ENCODE data around the gene NDUFB2. TPM values are rescaled to one million over a fixed set of nuclear protein-coding genes. Genes with fewer than 3 reads are reported as not detected.
A peak's percentile ranks its signal among the peaks of the same experiment; 100 is the strongest.

Gene NDUFB2
- 100 to 1,000 TPM; 128 to 216 (median 173) TPM for total RNA-seq

DNA sequence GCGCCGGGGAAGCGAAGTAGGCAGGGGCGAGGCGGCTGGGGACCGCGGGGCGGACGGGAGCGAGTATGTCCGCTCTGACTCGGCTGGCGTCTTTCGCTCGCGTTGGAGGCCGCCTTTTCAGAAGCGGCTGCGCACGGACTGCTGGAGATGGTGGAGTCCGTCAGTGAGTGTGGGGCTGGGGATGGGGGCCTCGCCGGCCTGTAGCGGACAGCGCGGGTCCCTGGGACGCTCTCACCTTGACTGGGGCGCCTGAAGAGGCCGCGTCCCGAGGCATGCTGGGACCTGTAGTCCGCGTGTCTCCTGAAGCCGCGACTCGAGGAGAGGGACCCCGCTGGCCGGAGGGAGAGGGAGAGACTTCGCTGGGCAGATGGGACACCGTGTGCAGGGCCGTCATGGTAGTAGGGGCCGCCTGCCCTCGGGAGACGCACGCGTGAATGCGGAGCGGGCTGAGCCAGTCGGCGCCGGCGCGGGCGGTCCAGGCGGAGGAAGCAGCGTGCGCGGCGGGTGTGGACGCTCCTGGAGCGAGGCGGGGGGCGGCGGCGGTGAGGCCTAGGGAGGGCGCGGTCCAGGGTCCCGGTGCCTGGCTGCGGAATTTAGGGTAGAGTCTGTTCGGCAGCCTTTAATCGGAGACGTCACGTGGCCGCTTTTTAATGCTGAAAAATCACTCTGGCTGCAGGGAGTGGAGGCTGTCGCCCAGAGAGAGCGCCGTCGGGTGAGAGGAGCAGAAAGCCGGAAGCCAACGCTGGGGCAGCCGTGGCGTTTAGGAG, at the start of gene NDUFB2:
NDUFB2 (plus strand) TSS at position 29 of the 767 bp plus-strand sequence; CDS start at position 66, 37 bp downstream.
- Histone ChIP-seq H3K4me3 (peak within 1 kb of the TSS; percentile 79 to 98 (median 88)), H3K27ac (peak within 1 kb of the TSS; percentile 91 to 94 (median 92)), H3K9me3 (no peaks in the 10 kb centered on the region), H3K36me3 (peaks cover 0 to 5% (median 0%) of the 10 kb centered on the region in 3 donors), H3K4me1 (peaks cover 0 to 20% (median 8%) of the 10 kb centered on the region in 4 donors), H3K27me3 (no peaks in the 10 kb centered on the region)
- DNase-seq, result peak; percentile 81 to 97 (median 90)
- TF ChIP-seq POLR2A (IDR thresholded peaks at IDR 0.05) (peak; percentile 89 to 95), CTCF (IDR thresholded peaks at IDR 0.05) (peak in 2 of 6 experiments; percentile 10 to 21)

- H3K4me3 ChIP-seq, result no peak overlapping the region
- H3K4me1 ChIP-seq, result no peaks in the 10 kb centered on the region
- H3K27me3 ChIP-seq, result no peaks in the 10 kb centered on the region
- H3K9me3 ChIP-seq, result no peaks in the 10 kb centered on the region
- TF ChIP-seq POLR2A (IDR thresholded peaks at IDR 0.05) (no peak), CTCF (IDR thresholded peaks at IDR 0.05) (peak in 4 of 6 experiments; percentile 28 to 59 (median 44))
- no peaks in the 10 kb centered on the region for H3K36me3 ChIP-seq
- DNase-seq, result peak in 2 of 3 donors; percentile 63 to 76
- no peak overlapping the region for H3K27ac ChIP-seq
These were observed 49.4 kb upstream of the NDUFB2 start for GRCh38 chr7:140646931-140647647.

DNA sequence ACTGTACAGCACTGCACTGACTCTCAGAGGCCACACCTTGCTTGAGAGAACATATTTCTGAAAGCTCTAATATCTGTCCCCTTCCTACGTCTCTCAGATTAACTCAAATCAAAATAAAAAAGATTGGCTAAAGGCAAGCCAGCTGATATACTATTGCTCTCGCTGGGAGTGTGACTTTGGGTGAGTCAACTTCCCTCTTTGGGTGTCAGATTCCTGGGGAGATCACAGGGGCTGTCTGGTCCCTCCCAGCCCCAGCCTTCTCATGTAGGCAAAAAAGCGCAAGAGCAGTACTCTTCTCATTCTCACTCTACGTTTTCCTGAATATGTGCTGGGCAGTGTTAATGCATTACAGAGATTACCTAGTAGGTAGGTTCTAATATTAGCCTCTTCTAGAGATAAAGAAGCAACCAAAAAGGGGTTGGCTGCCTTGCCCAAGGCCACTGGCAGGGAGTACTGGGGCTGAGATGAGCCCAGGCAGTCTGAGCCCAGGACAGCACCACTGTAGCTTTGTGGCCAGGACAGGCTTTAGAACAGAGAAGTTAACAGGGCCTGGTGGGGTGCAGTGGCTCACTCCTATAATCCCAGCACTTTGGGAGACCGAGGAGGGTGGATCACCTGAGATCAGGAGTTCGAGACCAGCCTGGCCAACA, 46.8 kb upstream of the NDUFB2 start:
- no peak overlapping the region for H3K27ac ChIP-seq
- no peak overlapping the region for H3K4me3 ChIP-seq
- no peak for DNase-seq
- no peak for TF ChIP-seq CTCF (IDR thresholded peaks at IDR 0.05)
- TF ChIP-seq POLR2A (IDR thresholded peaks at IDR 0.05), result no peak
- no peaks in the 10 kb centered on the region for H3K27me3 ChIP-seq
- H3K36me3 ChIP-seq, result no peaks in the 10 kb centered on the region
- H3K4me1 ChIP-seq, result peaks cover 0 to 8% (median 0%) of the 10 kb centered on the region in 4 donors
- H3K9me3 ChIP-seq, result no peaks in the 10 kb centered on the region

DNA sequence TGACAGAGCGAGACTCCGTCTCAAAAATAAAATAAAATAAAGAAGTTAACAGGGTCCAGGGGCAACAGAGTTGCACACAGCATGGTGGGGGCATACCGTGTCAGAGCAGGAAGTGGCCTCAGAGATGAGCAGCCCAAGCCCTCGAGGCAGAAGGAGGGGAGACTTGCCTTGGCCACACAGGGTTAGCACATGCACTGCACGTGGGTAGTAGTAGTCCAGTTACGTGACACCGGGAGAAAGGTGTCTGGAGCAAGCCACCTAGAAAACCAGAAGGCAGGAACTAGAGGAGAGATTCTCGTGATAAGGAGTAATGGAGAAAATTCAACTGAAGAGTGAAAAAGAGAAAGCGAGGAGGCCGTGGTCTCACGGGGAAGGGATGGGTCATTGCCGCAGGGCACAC, 46.1 kb upstream of the NDUFB2 start:
- TF ChIP-seq POLR2A (IDR thresholded peaks at IDR 0.05), result no peak
- no peak for TF ChIP-seq CTCF (IDR thresholded peaks at IDR 0.05)
- Histone ChIP-seq H3K36me3 (no peaks in the 10 kb centered on the region), H3K27me3 (no peaks in the 10 kb centered on the region), H3K4me1 (peaks cover 0 to 8% (median 0%) of the 10 kb centered on the region in 4 donors), H3K9me3 (no peaks in the 10 kb centered on the region), H3K4me3 (no peak overlapping the region), H3K27ac (no peak overlapping the region)
- DNase-seq, result no peak

GRCh38 chr7:140653319-140654108, 43.0 kb upstream of the NDUFB2 start:
- peak in 2 of 3 donors; percentile 50 to 82 for DNase-seq
- H3K27me3 ChIP-seq, result no peaks in the 10 kb centered on the region
- H3K9me3 ChIP-seq, result no peaks in the 10 kb centered on the region
- H3K4me3 ChIP-seq, result no peak overlapping the region
- no peak overlapping the region for H3K27ac ChIP-seq
- no peak for TF ChIP-seq POLR2A (IDR thresholded peaks at IDR 0.05)
- TF ChIP-seq CTCF (IDR thresholded peaks at IDR 0.05), result peak; percentile 52 to 94 (median 89)
- H3K36me3 ChIP-seq, result no peaks in the 10 kb centered on the region
- H3K4me1 ChIP-seq, result peaks cover 0 to 22% (median 1%) of the 10 kb centered on the region in 4 donors

Data from Peyer's patch (tissue), 4 donors.